Measurements from ENCODE around the gene NDUFB4. TPM values are rescaled to one million over a fixed set of nuclear protein-coding genes. Genes with fewer than 3 reads are reported as not detected.

Gene NDUFB4
- polyA plus RNA-seq, 1 donor (not counting 4 experiments of a cell fraction or from before 2014, with no cell fraction given) = 143 TPM

DNA sequence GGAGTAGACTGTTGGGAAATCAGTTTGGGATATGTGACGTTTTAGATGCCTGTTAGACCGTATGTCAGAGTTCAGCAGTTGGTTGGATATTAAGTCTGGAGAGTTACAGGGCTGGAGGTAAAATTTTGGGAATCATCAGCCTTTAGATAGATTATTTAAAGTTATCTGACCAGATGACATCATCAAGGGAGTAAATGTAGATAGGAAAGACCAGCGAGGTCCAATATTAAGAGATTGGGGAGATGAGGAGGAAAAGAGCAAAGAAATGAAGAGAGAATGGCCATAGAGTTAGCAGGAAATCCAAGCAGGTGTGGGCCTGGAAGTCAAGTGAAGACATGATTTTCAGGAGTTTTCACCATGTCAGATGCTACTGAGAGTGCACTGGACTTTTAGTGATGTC lies 3.1 kb downstream of the NDUFB4 start:
- DNase-seq (ENCODE audit: low read depth, low spot score) (no peak), FAIRE-seq (no peak)
- Histone ChIP-seq H3K36me3 (ENCODE audit: control insufficient read depth in 2 of 2, extremely low read depth in 1 of 2, insufficient read depth in 2 of 2, low read length in 2 of 2) (peaks cover 8 to 9% of the 10 kb centered on the region in 2 experiments), H3K79me2 (ENCODE audit: control insufficient read depth, insufficient read depth, low read length) (peaks cover 25% of the 10 kb centered on the region), H3K9ac (ENCODE audit: control insufficient read depth, extremely low read depth, insufficient read depth, low read length) (no peak overlapping the region), H3K4me1 (ENCODE audit: control insufficient read depth, extremely low read depth, insufficient read depth, low read length) (no peaks in the 10 kb centered on the region), H3K27ac (ENCODE audit: control insufficient read depth, insufficient read depth, low read length) (no peak overlapping the region), H3K9me3 (ENCODE audit: control insufficient read depth, low read depth, low read length) (no peaks in the 10 kb centered on the region), H4K20me1 (ENCODE audit: control insufficient read depth, extremely low read depth, insufficient read depth, low read length) (no peaks in the 10 kb centered on the region), H3K9me1 (ENCODE audit: control insufficient read depth, extremely low read depth, insufficient read depth, low read length) (no peaks in the 10 kb centered on the region), H3K27me3 (ENCODE audit: control insufficient read depth, extremely low read depth, insufficient read depth, low read length) (no peaks in the 10 kb centered on the region), H3K4me3 (ENCODE audit: control insufficient read depth in 2 of 3, extremely low read depth in 1 of 3, insufficient read depth in 2 of 3, low read depth in 1 of 3, low read length in 3 of 3) (no peak overlapping the region), H2AFZ (ENCODE audit: control insufficient read depth, low read length) (no peak overlapping the region), H3K4me2 (ENCODE audit: control insufficient read depth, extremely low read depth, insufficient read depth, low read depth, low read length) (no peak overlapping the region)
- no peak for TF ChIP-seq EZH2 (IDR thresholded peaks at IDR 0.05; ENCODE audit: low read length)
- TF ChIP-seq, protein P1, sequence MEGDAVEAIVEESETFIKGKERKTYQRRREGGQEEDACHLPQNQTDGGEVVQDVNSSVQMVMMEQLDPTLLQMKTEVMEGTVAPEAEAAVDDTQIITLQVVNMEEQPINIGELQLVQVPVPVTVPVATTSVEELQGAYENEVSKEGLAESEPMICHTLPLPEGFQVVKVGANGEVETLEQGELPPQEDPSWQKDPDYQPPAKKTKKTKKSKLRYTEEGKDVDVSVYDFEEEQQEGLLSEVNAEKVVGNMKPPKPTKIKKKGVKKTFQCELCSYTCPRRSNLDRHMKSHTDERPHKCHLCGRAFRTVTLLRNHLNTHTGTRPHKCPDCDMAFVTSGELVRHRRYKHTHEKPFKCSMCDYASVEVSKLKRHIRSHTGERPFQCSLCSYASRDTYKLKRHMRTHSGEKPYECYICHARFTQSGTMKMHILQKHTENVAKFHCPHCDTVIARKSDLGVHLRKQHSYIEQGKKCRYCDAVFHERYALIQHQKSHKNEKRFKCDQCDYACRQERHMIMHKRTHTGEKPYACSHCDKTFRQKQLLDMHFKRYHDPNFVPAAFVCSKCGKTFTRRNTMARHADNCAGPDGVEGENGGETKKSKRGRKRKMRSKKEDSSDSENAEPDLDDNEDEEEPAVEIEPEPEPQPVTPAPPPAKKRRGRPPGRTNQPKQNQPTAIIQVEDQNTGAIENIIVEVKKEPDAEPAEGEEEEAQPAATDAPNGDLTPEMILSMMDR (optimal IDR thresholded peaks at IDR 0.05 in 1 of 3, IDR thresholded peaks at IDR 0.05 in 1 of 3, conservative IDR thresholded peaks at IDR 0.05 in 1 of 3; ENCODE audit: extremely low read depth in 1 of 3, insufficient read depth in 2 of 3, low read length in 3 of 3) = no peak
- dilution Hi-C loops (cut with MboI; ENCODE audit: extremely low pct_ligation_motif_present, low sequenced_read_pairs) = no loop called here

DNA sequence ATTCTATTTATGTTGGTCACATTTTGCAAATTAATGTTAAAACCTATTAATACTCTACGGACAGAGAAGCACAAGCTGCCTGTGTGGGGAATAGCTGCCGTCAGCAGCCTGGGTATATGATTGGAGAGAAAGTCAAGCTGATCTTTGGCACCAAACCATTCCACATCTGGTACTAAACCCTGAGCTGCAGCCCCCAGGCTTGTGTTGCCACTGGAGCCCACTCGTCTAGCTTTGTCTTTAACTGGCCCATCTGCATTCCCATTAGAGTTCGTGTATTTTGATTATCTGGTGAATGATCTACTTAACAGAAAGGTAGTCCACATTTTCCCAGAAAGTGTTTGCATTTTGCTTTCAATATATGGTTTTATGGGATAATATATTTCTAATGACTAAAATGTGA lies 5.4 kb downstream of the NDUFB4 start:
- H4K20me1 ChIP-seq (ENCODE audit: control insufficient read depth, extremely low read depth, insufficient read depth, low read length) = no peaks in the 10 kb centered on the region
- H3K9ac ChIP-seq (ENCODE audit: control insufficient read depth, extremely low read depth, insufficient read depth, low read length) = no peak overlapping the region
- FAIRE-seq (no peak), DNase-seq (ENCODE audit: low read depth, low spot score) (no peak)
- H3K4me2 ChIP-seq (ENCODE audit: control insufficient read depth, extremely low read depth, insufficient read depth, low read depth, low read length) = no peak overlapping the region
- dilution Hi-C loops (cut with MboI; ENCODE audit: extremely low pct_ligation_motif_present, low sequenced_read_pairs) = no loop called here
- no peak for TF ChIP-seq EZH2 (IDR thresholded peaks at IDR 0.05; ENCODE audit: low read length)
- TF ChIP-seq, protein P1 (optimal IDR thresholded peaks at IDR 0.05 in 1 of 3, IDR thresholded peaks at IDR 0.05 in 1 of 3, conservative IDR thresholded peaks at IDR 0.05 in 1 of 3; ENCODE audit: extremely low read depth in 1 of 3, insufficient read depth in 2 of 3, low read length in 3 of 3) = no peak
- H3K9me1 ChIP-seq (ENCODE audit: control insufficient read depth, extremely low read depth, insufficient read depth, low read length) = no peaks in the 10 kb centered on the region
- no peaks in the 10 kb centered on the region for H3K4me1 ChIP-seq (ENCODE audit: control insufficient read depth, extremely low read depth, insufficient read depth, low read length)
- no peak overlapping the region for H2AFZ ChIP-seq (ENCODE audit: control insufficient read depth, low read length)
- no peaks in the 10 kb centered on the region for H3K27me3 ChIP-seq (ENCODE audit: control insufficient read depth, extremely low read depth, insufficient read depth, low read length)
- H3K27ac ChIP-seq (ENCODE audit: control insufficient read depth, insufficient read depth, low read length) = no peak overlapping the region
- H3K9me3 ChIP-seq (ENCODE audit: control insufficient read depth, low read depth, low read length) = no peaks in the 10 kb centered on the region
- H3K79me2 ChIP-seq (ENCODE audit: control insufficient read depth, insufficient read depth, low read length) = peaks cover 21% of the 10 kb centered on the region
- H3K36me3 ChIP-seq (ENCODE audit: control insufficient read depth in 2 of 2, extremely low read depth in 1 of 2, insufficient read depth in 2 of 2, low read length in 2 of 2) = peaks cover 8 to 9% of the 10 kb centered on the region in 2 experiments
- no peak overlapping the region for H3K4me3 ChIP-seq (ENCODE audit: control insufficient read depth in 2 of 3, extremely low read depth in 1 of 3, insufficient read depth in 2 of 3, low read depth in 1 of 3, low read length in 3 of 3)
